Stimulated activated CD4-positive, alpha-beta T cell treated with anti-CD3 and anti-CD28 coated beads, Interleukin-12 subunit alpha, Interleukin-12 subunit beta, amount 100 ng/mL, for 48 hours (primary cell): ENCODE results near the gene CDC42SE2.
"Not testable (repeated sequence)": the region's sequence is repeated elsewhere in the genome, so short reads cannot be mapped to it uniquely, and the experiment has no call there.

ENCODE experiments used
- DNase-seq, 3 donors: peaks; one replicate each; pipeline ENCODE4 v3.0.0-alpha.2; 2020; ENCODE audit warnings: low read depth in 2 of 3, low spot score in 1 of 3

Gene CDC42SE2

GRCh38 chr5:131250751-131251475, 12.9 kb upstream of the CDC42SE2 start:
- no peak for DNase-seq

GRCh38 chr5:131252824-131253171, 11.1 kb upstream of the CDC42SE2 start:
- peak; percentile 60 to 62 (median 61) for DNase-seq

GRCh38 chr5:131254025-131254424, 9.8 kb upstream of the CDC42SE2 start:
- DNase-seq: not testable (repeated sequence)

- no peak for DNase-seq
Observed at GRCh38 chr5:131254741-131255140, 9.1 kb upstream of the CDC42SE2 start.

GRCh38 chr5:131256507-131256823, 7.4 kb upstream of the CDC42SE2 start:
- DNase-seq: no peak

GRCh38 chr5:131258733-131259132, 5.1 kb upstream of the CDC42SE2 start:
- no peak for DNase-seq

- no peak for DNase-seq
Observed at GRCh38 chr5:131259326-131259725, 4.5 kb upstream of the CDC42SE2 start.

- no peak for DNase-seq
Observed at GRCh38 chr5:131260895-131261294, 3.0 kb upstream of the CDC42SE2 start.

- DNase-seq: no peak
Observed at GRCh38 chr5:131261483-131261882, 2.4 kb upstream of the CDC42SE2 start.

GRCh38 chr5:131262953-131263541, 806 bp upstream of the CDC42SE2 start:
- no peak for DNase-seq

- no peak for DNase-seq
Observed at GRCh38 chr5:131264451-131265099, 722 bp downstream of the CDC42SE2 start.

GRCh38 chr5:131265311-131265803, 1.5 kb downstream of the CDC42SE2 start:
- DNase-seq: no peak

GRCh38 chr5:131266370-131267060, 2.7 kb downstream of the CDC42SE2 start:
- DNase-seq: no peak

- DNase-seq: no peak
Observed at GRCh38 chr5:131268758-131269370, 5.0 kb downstream of the CDC42SE2 start.

- DNase-seq: no peak
Observed at GRCh38 chr5:131270809-131271208, 7.0 kb downstream of the CDC42SE2 start.

- not testable (repeated sequence) for DNase-seq
Observed at GRCh38 chr5:131271888-131272287, 8.0 kb downstream of the CDC42SE2 start.

- DNase-seq: no peak
Observed at GRCh38 chr5:131272307-131272706, 8.5 kb downstream of the CDC42SE2 start.

GRCh38 chr5:131272724-131273123, 8.9 kb downstream of the CDC42SE2 start:
- DNase-seq: no peak

GRCh38 chr5:131274326-131275063, 10.6 kb downstream of the CDC42SE2 start:
- DNase-seq: no peak

- no peak for DNase-seq
Observed at GRCh38 chr5:131276072-131276471, 12.2 kb downstream of the CDC42SE2 start.

- DNase-seq: no peak
Observed at GRCh38 chr5:131277447-131277846, 13.6 kb downstream of the CDC42SE2 start.
